OCI-LY3 (cell line): ENCODE measurements around the gene PXDN.

Source experiments
- H2AFZ ChIP-seq: fragments of 200-600, 300-600 bp; shearing (Covaris generic); 2 replicates; pipeline ENCODE4 v1.6.0; 2014; ENCODE audit warnings: antibody characterized with exemption, low read depth, low read length
- H3K27ac ChIP-seq: fragments of 200-600, 300-600 bp; sonication (generic); 2 replicates; pipeline ENCODE4 v1.5.1; 2014; ENCODE audit warnings: mild to moderate bottlenecking, low read length, moderate library complexity, mixed read lengths
- H3K27me3 ChIP-seq: fragments of 200-600, 300-600 bp; sonication (generic); 2 replicates; pipeline ENCODE4 v1.6.1; 2014; ENCODE audit warnings: low read depth, low read length, mixed read lengths
- H3K36me3 ChIP-seq: fragments of 200-600, 300-600 bp; sonication (generic); replicated peaks from 2 replicates; pipeline ENCODE3; 2014; ENCODE audit warnings: low read depth, low read length, mixed read lengths
- H3K4me1 ChIP-seq: fragments of 300-600, 200-600 bp; sonication (generic); 2 replicates; pipeline ENCODE4 v1.6.1; 2014; ENCODE audit warnings: low read length, mixed read lengths
- H3K4me2 ChIP-seq: fragments of 200-600, 300-600 bp; sonication (generic); 2 replicates; pipeline ENCODE4 v1.6.1; 2014; ENCODE audit warnings: low read length, mixed read lengths
- H3K4me3 ChIP-seq: fragments of 300-600, 200-600 bp; sonication (generic); 2 replicates; pipeline ENCODE4 v1.5.1; 2014; ENCODE audit warnings: antibody characterized with exemption, mild to moderate bottlenecking, low read length, moderate library complexity
- H3K79me2 ChIP-seq: fragments of 300-600, 200-600 bp; shearing (Covaris generic); 2 replicates; pipeline ENCODE4 v1.6.1; 2014; ENCODE audit warnings: mild to moderate bottlenecking, low read length, mixed read lengths
- H3K9ac ChIP-seq: fragments of 300-600, 200-600 bp; shearing (Covaris generic); 2 replicates; pipeline ENCODE4 v1.6.0; 2014; ENCODE audit warnings: mild to moderate bottlenecking, low read length, moderate library complexity
- H3K9me3 ChIP-seq: fragments of 200-600, 300-600 bp; shearing (Covaris generic); 2 replicates; pipeline ENCODE4 v1.6.1; 2014; ENCODE audit warnings: low read length, mixed read lengths; ENCODE audit not compliant: insufficient read depth
- H4K20me1 ChIP-seq: fragments of 200-600, 300-600 bp; sonication (generic); 2 replicates; pipeline ENCODE4 v1.6.1; 2016; ENCODE audit warnings: low read length, mixed read lengths; ENCODE audit not compliant: insufficient read depth
- EZH2phosphoT487 ChIP-seq: fragments of 200-600 bp; shearing (Covaris generic); IDR thresholded peaks from 2 replicates; pipeline ENCODE4 v1.6.1; 2018; ENCODE audit warnings: antibody characterized with exemption, mixed run types, low read depth
- TF ChIP-seq, protein P1 (sequence below): fragments of 200-600, 300-600 bp; sonication (generic); IDR thresholded peaks from 2 replicates; pipeline ENCODE4 v1.5.1; 2014; ENCODE audit warnings: antibody characterized with exemption, low read length, low read depth

The PXDN gene

DNA sequence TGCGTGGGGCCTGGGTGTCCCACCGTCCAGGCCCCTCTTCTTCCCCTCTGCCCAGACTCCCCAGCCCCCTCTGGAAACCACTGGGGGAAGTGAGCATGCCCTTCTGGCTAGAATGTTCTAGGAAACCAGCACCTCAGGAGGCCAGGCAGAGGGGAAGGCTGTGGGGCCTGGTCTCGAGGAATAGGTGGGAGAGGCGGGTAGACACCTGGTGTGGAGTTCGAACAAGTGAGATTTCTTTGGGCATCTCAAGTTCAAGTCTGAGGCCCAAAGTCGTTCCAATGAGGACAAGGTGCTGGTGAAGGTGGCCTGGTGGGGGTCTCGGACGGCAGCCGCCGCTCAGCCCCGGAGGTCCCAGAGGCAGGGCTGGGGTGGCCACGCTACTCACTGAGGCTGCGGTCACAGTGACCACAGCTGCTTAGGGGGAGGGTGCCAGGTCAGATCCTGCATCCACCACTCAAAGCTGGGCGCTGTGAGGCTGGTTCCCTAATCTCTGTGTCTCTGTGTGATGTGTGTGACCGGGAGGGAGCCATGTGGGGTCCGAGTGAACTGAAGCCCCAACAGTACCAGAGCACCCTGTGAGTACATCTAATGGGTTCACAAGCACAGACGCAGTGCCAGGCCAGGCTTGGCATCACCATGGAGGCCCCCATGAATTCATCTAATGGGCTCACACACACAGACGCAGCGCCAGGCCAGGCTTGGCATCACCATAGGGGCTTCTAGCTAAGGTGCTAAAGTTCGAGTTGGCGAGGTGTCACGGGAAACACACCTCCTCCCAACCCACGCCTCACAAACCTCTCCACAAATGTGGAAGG is 26.5 kb upstream of the PXDN start:
- TF ChIP-seq EZH2phosphoT487, result no peak
- TF ChIP-seq, protein P1, sequence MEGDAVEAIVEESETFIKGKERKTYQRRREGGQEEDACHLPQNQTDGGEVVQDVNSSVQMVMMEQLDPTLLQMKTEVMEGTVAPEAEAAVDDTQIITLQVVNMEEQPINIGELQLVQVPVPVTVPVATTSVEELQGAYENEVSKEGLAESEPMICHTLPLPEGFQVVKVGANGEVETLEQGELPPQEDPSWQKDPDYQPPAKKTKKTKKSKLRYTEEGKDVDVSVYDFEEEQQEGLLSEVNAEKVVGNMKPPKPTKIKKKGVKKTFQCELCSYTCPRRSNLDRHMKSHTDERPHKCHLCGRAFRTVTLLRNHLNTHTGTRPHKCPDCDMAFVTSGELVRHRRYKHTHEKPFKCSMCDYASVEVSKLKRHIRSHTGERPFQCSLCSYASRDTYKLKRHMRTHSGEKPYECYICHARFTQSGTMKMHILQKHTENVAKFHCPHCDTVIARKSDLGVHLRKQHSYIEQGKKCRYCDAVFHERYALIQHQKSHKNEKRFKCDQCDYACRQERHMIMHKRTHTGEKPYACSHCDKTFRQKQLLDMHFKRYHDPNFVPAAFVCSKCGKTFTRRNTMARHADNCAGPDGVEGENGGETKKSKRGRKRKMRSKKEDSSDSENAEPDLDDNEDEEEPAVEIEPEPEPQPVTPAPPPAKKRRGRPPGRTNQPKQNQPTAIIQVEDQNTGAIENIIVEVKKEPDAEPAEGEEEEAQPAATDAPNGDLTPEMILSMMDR, result no peak
- Histone ChIP-seq H3K27me3 (no peaks in the 10 kb centered on the region; the same call in 1 of the 2 replicates), H2AFZ (no peak overlapping the region), H3K4me3 (no peak overlapping the region), H3K4me2 (no peak overlapping the region), H3K27ac (no peak overlapping the region), H3K4me1 (peaks cover 36% of the 10 kb centered on the region), H4K20me1 (no peaks in the 10 kb centered on the region), H3K9ac (no peak overlapping the region), H3K79me2 (no peaks in the 10 kb centered on the region), H3K9me3 (no peaks in the 10 kb centered on the region), H3K36me3 (no peaks in the 10 kb centered on the region)

DNA sequence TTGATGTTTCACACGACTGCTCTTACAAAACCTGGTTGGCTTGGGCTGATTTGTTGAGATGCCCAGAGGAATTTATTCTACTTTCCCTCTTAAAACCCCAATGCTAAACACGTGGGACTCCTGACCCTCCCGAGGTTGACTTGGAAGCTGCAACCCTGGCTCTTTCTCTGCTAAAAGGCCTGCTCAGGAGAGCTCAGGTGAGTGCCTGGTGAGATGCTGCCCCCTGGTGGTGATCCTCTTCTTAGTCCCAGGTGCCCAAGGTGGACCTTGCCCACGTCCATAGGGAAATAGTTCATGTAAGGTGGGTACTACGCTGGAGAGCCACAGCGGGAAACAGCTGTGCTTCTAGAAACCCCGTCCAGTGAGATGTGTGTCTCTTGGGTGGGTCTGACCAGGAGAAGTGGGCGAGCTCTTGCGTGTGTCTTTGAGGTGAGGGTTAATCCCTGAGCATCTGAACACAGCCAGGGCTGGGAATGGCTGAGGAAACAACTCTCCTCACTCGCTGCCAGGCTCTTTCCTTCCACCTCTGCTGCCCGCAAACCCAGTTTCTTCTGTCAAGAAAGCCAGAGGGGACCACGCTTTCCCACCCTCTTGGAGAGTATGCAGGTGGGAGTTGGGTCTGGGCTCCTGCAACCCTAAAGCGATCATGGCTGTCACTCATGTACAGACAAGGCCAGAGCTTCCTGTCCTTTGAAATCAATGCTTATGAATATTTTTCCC is 25.5 kb upstream of the PXDN start:
- H3K27ac ChIP-seq, result no peak overlapping the region
- H2AFZ ChIP-seq, result peak overlapping the region; percentile 51; the same call in 1 of the 2 replicates
- H3K9me3 ChIP-seq, result no peaks in the 10 kb centered on the region
- H3K4me1 ChIP-seq, result peaks cover 36% of the 10 kb centered on the region
- H3K36me3 ChIP-seq, result no peaks in the 10 kb centered on the region
- H3K4me2 ChIP-seq, result no peak overlapping the region
- H3K79me2 ChIP-seq, result no peaks in the 10 kb centered on the region
- H4K20me1 ChIP-seq, result no peaks in the 10 kb centered on the region
- no peak overlapping the region for H3K4me3 ChIP-seq
- H3K27me3 ChIP-seq, result no peaks in the 10 kb centered on the region; the same call in 1 of the 2 replicates
- TF ChIP-seq, protein P1, result peak; percentile 94
- no peak for TF ChIP-seq EZH2phosphoT487
- H3K9ac ChIP-seq, result no peak overlapping the region

DNA sequence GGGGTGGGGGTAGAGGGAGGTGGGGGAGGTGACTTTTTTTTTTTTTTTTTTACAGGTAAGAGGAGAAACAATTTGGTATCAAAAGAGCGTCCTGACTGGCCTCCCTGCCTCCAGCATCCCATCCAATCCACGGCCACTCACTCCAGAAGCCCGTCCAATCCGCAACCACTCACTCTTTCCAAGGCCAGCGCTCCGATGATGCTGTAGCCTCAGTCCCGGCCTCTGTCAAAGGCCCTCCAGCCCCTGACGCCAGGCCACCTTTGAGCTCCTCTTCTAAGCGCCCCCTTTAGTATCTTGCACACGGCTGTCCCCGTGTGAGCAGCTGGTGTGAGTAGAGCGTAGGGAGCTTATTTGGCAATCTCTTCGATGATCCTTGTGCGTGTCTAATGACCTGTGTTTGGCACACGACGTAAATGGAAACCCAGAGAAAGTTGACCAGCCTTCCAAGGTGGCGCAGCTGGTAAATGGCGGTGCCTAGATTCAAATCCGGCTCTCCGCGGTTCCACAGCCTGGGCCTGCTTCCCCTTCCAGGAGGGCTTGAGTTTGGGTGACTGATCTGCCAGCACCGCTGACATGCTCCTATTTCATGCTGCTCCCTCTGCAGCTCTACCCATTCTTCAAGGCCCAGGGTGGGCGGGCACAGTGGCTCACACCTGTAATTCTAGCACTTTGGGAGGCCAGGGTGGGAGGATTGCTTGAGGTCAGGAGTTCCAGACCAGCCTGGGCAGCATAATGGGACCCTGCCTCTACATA is 23.8 kb upstream of the PXDN start:
- no peak overlapping the region for H2AFZ ChIP-seq
- H3K36me3 ChIP-seq, result no peaks in the 10 kb centered on the region
- H3K27me3 ChIP-seq, result no peaks in the 10 kb centered on the region
- no peaks in the 10 kb centered on the region for H3K9me3 ChIP-seq
- no peak overlapping the region; the same call in 1 of the 2 replicates for H3K9ac ChIP-seq
- H3K79me2 ChIP-seq, result no peaks in the 10 kb centered on the region
- TF ChIP-seq, protein P1, result no peak
- no peak for TF ChIP-seq EZH2phosphoT487
- peaks cover 36% of the 10 kb centered on the region for H3K4me1 ChIP-seq
- H3K27ac ChIP-seq, result peak overlapping the region; percentile 63
- H4K20me1 ChIP-seq, result no peaks in the 10 kb centered on the region
- H3K4me2 ChIP-seq, result peak overlapping the region; percentile 54
- H3K4me3 ChIP-seq, result peak overlapping the region; percentile 47
